GM23338 (cell line): ENCODE data around the gene MAGI1. TPM values are rescaled to one million over a fixed set of nuclear protein-coding genes. Genes with fewer than 3 reads are reported as not detected.

Source experiments
- ATAC-seq: fragments of 200-7000 bp; cut with Tn5 transposase; 3 replicates; pipeline ENCODE4 v1.9.1; 2020
- DNase-seq: peaks from one replicate; pipeline ENCODE4 v3.0.0-alpha.2; 2015; ENCODE audit warnings: low spot score
- H2AFZ ChIP-seq: fragments of 200-600 bp; sonication (generic); 2 replicates; pipeline ENCODE4 v1.8.0; 2016; ENCODE audit warnings: antibody characterized with exemption, mild to moderate bottlenecking, moderate library complexity
- H3F3A ChIP-seq: fragments of 200-600 bp; sonication (generic); replicated peaks from 2 replicates; pipeline ENCODE4 v1.8.0; 2017; ENCODE audit warnings: antibody characterized with exemption, mixed run types, low read depth
- H3K27ac ChIP-seq: fragments of 200-600 bp; sonication (generic); 2 replicates; pipeline ENCODE4 v1.6.1; 2016; ENCODE audit warnings: low read depth
- H3K27me3 ChIP-seq: fragments of 200-600 bp; sonication (generic); 2 replicates; pipeline ENCODE4 v1.8.0; 2016; ENCODE audit warnings: mild to moderate bottlenecking, mixed run types, moderate library complexity; ENCODE audit not compliant: insufficient read depth
- H3K36me3 ChIP-seq: fragments of 200-600 bp; sonication (generic); 2 replicates; pipeline ENCODE4 v1.8.0; 2016; ENCODE audit warnings: mild to moderate bottlenecking; ENCODE audit not compliant: insufficient read depth
- H3K4me1 ChIP-seq: fragments of 200-600 bp; sonication (generic); 2 replicates; pipeline ENCODE4 v1.8.0; 2016; ENCODE audit warnings: mild to moderate bottlenecking, moderate library complexity; ENCODE audit not compliant: insufficient read depth
- H3K4me2 ChIP-seq: fragments of 200-600 bp; sonication (generic); 2 replicates; pipeline ENCODE4 v1.7.1; 2017; ENCODE audit warnings: mixed run types
- H3K4me3 ChIP-seq: fragments of 200-600 bp; sonication (generic); 2 replicates; pipeline ENCODE4 v1.6.1; 2016; ENCODE audit warnings: mixed run types
- H3K79me2 ChIP-seq: fragments of 200-600 bp; sonication (generic); replicated peaks from 2 replicates; pipeline ENCODE4 v1.8.0; 2017; ENCODE audit warnings: mild to moderate bottlenecking; ENCODE audit not compliant: insufficient read depth
- H3K9me2 ChIP-seq: fragments of 200-600 bp; sonication (generic); 2 replicates; pipeline ENCODE4 v1.8.0; 2017; ENCODE audit not compliant: insufficient read depth
- H4K20me1 ChIP-seq: fragments of 200-600 bp; sonication (generic); replicated peaks from 2 replicates; pipeline ENCODE4 v1.8.0; 2017; ENCODE audit warnings: mild to moderate bottlenecking; ENCODE audit not compliant: insufficient read depth
- H3K27ac Mint-ChIP-seq: 2 replicates; pipeline ENCODE4 v1.8.0; 2020; ENCODE audit warnings: inconsistent platforms, mild to moderate bottlenecking, moderate library complexity, mixed read lengths
- H3K27me3 Mint-ChIP-seq: 3 replicates; pipeline ENCODE4 v1.8.0; 2022; ENCODE audit warnings: low read depth, mild to moderate bottlenecking, moderate library complexity, mixed read lengths, inconsistent platforms; ENCODE audit not compliant: insufficient read depth, poor library complexity
- H3K36me3 Mint-ChIP-seq: 3 replicates; pipeline ENCODE4 v1.8.0; 2021; ENCODE audit warnings: low read depth, mild to moderate bottlenecking, inconsistent platforms, moderate library complexity, mixed read lengths
- H3K4me1 Mint-ChIP-seq: 3 replicates; pipeline ENCODE4 v1.8.0; 2020; ENCODE audit warnings: mild to moderate bottlenecking, inconsistent platforms, mixed read lengths
- H3K4me3 Mint-ChIP-seq: 3 replicates; pipeline ENCODE4 v1.8.0; 2021; ENCODE audit warnings: moderate library complexity, mild to moderate bottlenecking, inconsistent platforms, mixed read lengths
- H3K9me3 Mint-ChIP-seq: 3 replicates; pipeline ENCODE4 v1.8.0; 2020; ENCODE audit warnings: moderate library complexity, mild to moderate bottlenecking, inconsistent platforms, mixed read lengths
- CREB1 ChIP-seq: fragments of 250-450 bp; sonication (Bioruptor Pico); IDR thresholded peaks from 2 replicates; pipeline ENCODE4 v1.5.0; 2020; ENCODE audit warnings: low read depth, mild to moderate bottlenecking, moderate library complexity
- CTCF ChIP-seq, 2 experiments: fragments of 200-600 bp in 1 of 2; sonication (generic) in 1 of 2; conservative IDR thresholded peaks; 2 replicates each; pipeline versions ENCODE4 v1.5.1 to v1.6.1; 2016 to 2017; ENCODE audit warnings: antibody characterized with exemption in 2 of 2, low read depth in 2 of 2, mild to moderate bottlenecking in 2 of 2, moderate library complexity in 1 of 2
- EZH2 ChIP-seq: fragments of 200-600 bp; sonication (generic); IDR thresholded peaks from one replicate; pipeline ENCODE4 v1.8.0; 2017; ENCODE audit warnings: antibody characterized with exemption, mild to moderate bottlenecking, low read depth; ENCODE audit not compliant: unreplicated experiment
- NANOG ChIP-seq: IDR thresholded peaks from 2 replicates; pipeline ENCODE4 v1.6.1; 2016; ENCODE audit warnings: antibody characterized with exemption, borderline replicate concordance
- REST ChIP-seq: IDR thresholded peaks from one replicate; pipeline ENCODE4 v1.6.1; 2018; ENCODE audit warnings: antibody characterized with exemption; ENCODE audit not compliant: unreplicated experiment
- ZNF114 ChIP-seq: fragments of 250-450 bp; sonication (Bioruptor Pico); IDR thresholded peaks from 2 replicates; pipeline ENCODE4 v1.5.0; 2020; ENCODE audit warnings: mild to moderate bottlenecking, moderate library complexity
- ZNF462 ChIP-seq: fragments of 250-450 bp; sonication (Bioruptor Pico); IDR thresholded peaks from 2 replicates; pipeline ENCODE4 v1.5.0; 2020; ENCODE audit warnings: mild to moderate bottlenecking, moderate library complexity
- polyA plus RNA-seq: library from polyadenylated mRNA; unstranded; fragments of >200 nt; fragmentation: Nextera tagmentation; extraction: Ambion mirVana; gene quantifications from 2 replicates; pipeline ENCODE4 v1.2.1, GENCODE V29; 2016
- total RNA-seq: library from RNA; depleted of rRNA; stranded (reverse); fragments of >200 nt; shearing (Covaris generic); gene quantifications from 2 replicates; pipeline ENCODE4 v1.2.3, GENCODE V29; 2014

MAGI1 gene
- total and polyA plus RNA-seq, 2 experiments from 2014 or later: 27.4 to 71.2 TPM

GRCh38 chr3:65869798-65870197, 168.9 kb downstream of the MAGI1 start:
- no peak for DNase-seq
- H3K79me2 ChIP-seq: peaks cover 46% of the 10 kb centered on the region
- 0 out of 2 replicates have a peak, but pooled peaks cover 4% of the 10 kb centered on the region for H3K9me2 ChIP-seq
- no peak overlapping the region for H3K27ac Mint-ChIP-seq
- peak in 1 of 2 experiments; percentile 23; a peak in 2 of 4 replicates for TF ChIP-seq CTCF (conservative IDR thresholded peaks at IDR 0.05; ENCODE audit: low read depth in 2 of 2)
- TF ChIP-seq NANOG: no peak
- H2AFZ ChIP-seq: no peak overlapping the region
- 0 out of 2 replicates have a peak overlapping the region, but pooled peaks have one; percentile 45 for H3K27ac ChIP-seq
- H3K27me3 ChIP-seq: no peaks in the 10 kb centered on the region
- H3K4me3 ChIP-seq: no peak overlapping the region
- H3K4me3 Mint-ChIP-seq: no peak overlapping the region
- peaks cover 11% of the 10 kb centered on the region for H3K4me1 Mint-ChIP-seq
- no peaks in the 10 kb centered on the region for H3K36me3 ChIP-seq
- H3F3A ChIP-seq: no peaks in the 10 kb centered on the region
- H3K36me3 Mint-ChIP-seq: no peaks in the 10 kb centered on the region
- H3K4me2 ChIP-seq: no peak overlapping the region
- ATAC-seq: no peak
- H3K4me1 ChIP-seq: peaks cover 2% of the 10 kb centered on the region; the same call in 1 of the 2 replicates
- peaks cover 6% of the 10 kb centered on the region; the same call in 1 of the 2 replicates for H4K20me1 ChIP-seq
- H3K9me3 Mint-ChIP-seq: no peaks in the 10 kb centered on the region
- peaks cover 3% of the 10 kb centered on the region for H3K27me3 Mint-ChIP-seq

GRCh38 chr3:65867463-65868210, 171.1 kb downstream of the MAGI1 start:
- Histone ChIP-seq H3K9me2 (0 out of 2 replicates have a peak, but pooled peaks cover under 1% of the 10 kb centered on the region), H3K79me2 (peaks cover 40% of the 10 kb centered on the region), H3K4me1 (peaks cover 2% of the 10 kb centered on the region; the same call in 1 of the 2 replicates), H3K4me2 (no peak overlapping the region), H4K20me1 (peaks cover 8% of the 10 kb centered on the region), H3F3A (no peaks in the 10 kb centered on the region), H3K27ac (no peak overlapping the region), H3K36me3 (no peaks in the 10 kb centered on the region), H3K4me3 (no peak overlapping the region), H3K27me3 (no peaks in the 10 kb centered on the region), H2AFZ (no peak overlapping the region)
- ATAC-seq: no peak
- Mint-ChIP-seq H3K9me3 (no peaks in the 10 kb centered on the region), H3K36me3 (no peaks in the 10 kb centered on the region), H3K4me3 (no peak overlapping the region), H3K27me3 (peaks cover 3% of the 10 kb centered on the region), H3K4me1 (peaks cover 11% of the 10 kb centered on the region), H3K27ac (no peak overlapping the region)
- DNase-seq: no peak
- TF ChIP-seq ZNF114 (CRISPR knock-in tag) (no peak), NANOG (no peak), REST (no peak), ZNF462 (CRISPR knock-in tag) (no peak), CREB1 (CRISPR knock-in tag) (no peak), EZH2 (no peak)
